SK-N-SH (cell line): Measurements from ENCODE around the gene PARD3B. TPM values are rescaled to one million over a fixed set of nuclear protein-coding genes. Genes with fewer than 3 reads are reported as not detected.

Experiments
- CTCF ChIA-PET: fragments of 300-600, 350-600 bp; formaldehyde crosslinking; extraction: SDS; loops from one replicate; lab custom pipeline; 2021; lab: Yijun Ruan, JAX
- POLR2A ChIA-PET: fragments of 350-600 bp; sonication (Branson Sonifier 250); formaldehyde crosslinking; extraction: SDS; loops from one replicate; lab custom pipeline; 2020; ENCODE audit warnings: antibody characterized with exemption, inconsistent platforms; lab: Yijun Ruan, JAX
- DNase-seq: peaks from one replicate; pipeline ENCODE4 v3.0.0; 2012
- H2AFZ ChIP-seq: fragments of 200-600 bp; sonication (generic); 2 replicates; pipeline ENCODE4 v1.8.1; 2016; ENCODE audit warnings: antibody characterized with exemption, mild to moderate bottlenecking, low read depth
- H3F3A ChIP-seq: fragments of 200-600 bp; sonication (generic); replicated peaks from 2 replicates; pipeline ENCODE3; 2016; ENCODE audit warnings: antibody characterized with exemption, mild to moderate bottlenecking; ENCODE audit not compliant: insufficient read depth
- H3K27ac ChIP-seq, 2 experiments: fragments of 200-500 bp in 1 of 2; fragments of 200-600 bp in 1 of 2; sonication (Bioruptor generic) in 1 of 2; sonication (generic), shearing (Covaris generic) in 1 of 2; 2 replicates each; pipeline versions ENCODE4 v1.5.1 to v1.6.1; 2014 to 2016; ENCODE audit warnings: low read depth in 2 of 2, inconsistent platforms in 1 of 2, low read length in 1 of 2, mild to moderate bottlenecking in 1 of 2, mixed read lengths in 1 of 2
- H3K27me3 ChIP-seq: fragments of 200-600 bp; sonication (generic), shearing (Covaris generic); 2 replicates; pipeline ENCODE4 v1.6.1; 2016; ENCODE audit warnings: mixed run types; ENCODE audit not compliant: insufficient read depth
- H3K36me3 ChIP-seq, 2 experiments: fragments of 200-500 bp in 1 of 2; fragments of 200-600 bp in 1 of 2; sonication (Bioruptor generic) in 1 of 2; sonication (generic) in 1 of 2; replicated peaks in 1 of 2; 2 replicates each; pipeline versions ENCODE3 to v1.5.1; 2014 to 2016; ENCODE audit warnings: low read length in 1 of 2, mild to moderate bottlenecking in 1 of 2; ENCODE audit not compliant: insufficient read depth in 2 of 2, control insufficient read depth in 1 of 2
- H3K4me1 ChIP-seq, 2 experiments: fragments of 200-500 bp in 1 of 2; fragments of 200-600 bp in 1 of 2; sonication (Bioruptor generic) in 1 of 2; sonication (generic), shearing (Covaris generic) in 1 of 2; 2 replicates each; pipeline versions ENCODE4 v1.5.1 to v1.6.1; 2014 to 2016; ENCODE audit warnings: low read depth in 1 of 2, low read length in 1 of 2, mixed run types in 1 of 2; ENCODE audit not compliant: insufficient read depth in 2 of 2, control insufficient read depth in 1 of 2
- H3K4me2 ChIP-seq: fragments of 200-600 bp; sonication (generic), shearing (Covaris generic); 2 replicates; pipeline ENCODE4 v1.6.1; 2017; ENCODE audit warnings: mixed run types
- H3K4me3 ChIP-seq, 2 experiments: fragments of 200-500 bp in 1 of 2; fragments of 200-600 bp in 1 of 2; sonication (Bioruptor generic) in 1 of 2; sonication (generic), shearing (Covaris generic) in 1 of 2; 2 replicates each; pipeline versions ENCODE4 v1.5.1 to v1.8.1; 2014 to 2016; ENCODE audit warnings: low read depth in 2 of 2, inconsistent platforms in 1 of 2, low read length in 1 of 2, mild to moderate bottlenecking in 1 of 2, mixed read lengths in 1 of 2, moderate library complexity in 1 of 2
- H3K79me2 ChIP-seq: fragments of 200-600 bp; sonication (generic); 2 replicates; pipeline ENCODE4 v1.8.1; 2017; ENCODE audit warnings: mild to moderate bottlenecking; ENCODE audit not compliant: insufficient read depth
- H3K9ac ChIP-seq: fragments of 200-600 bp; sonication (generic); 2 replicates; pipeline ENCODE4 v1.6.1; 2017; ENCODE audit warnings: mixed run types
- H3K9me2 ChIP-seq: fragments of 200-600 bp; sonication (generic); 2 replicates; pipeline ENCODE4 v1.6.1; 2017; ENCODE audit warnings: mixed run types
- H3K9me3 ChIP-seq: fragments of 200-600 bp; sonication (generic); 2 replicates; pipeline ENCODE4 v1.6.1; 2017; ENCODE audit warnings: mixed run types, mild to moderate bottlenecking, moderate library complexity
- H4K20me1 ChIP-seq: fragments of 200-600 bp; sonication (generic); 2 replicates; pipeline ENCODE4 v1.6.1; 2017; ENCODE audit warnings: mild to moderate bottlenecking, mixed run types; ENCODE audit not compliant: insufficient read depth
- EZH2phosphoT487 ChIP-seq: fragments of 200-600 bp; sonication (generic); IDR thresholded peaks from 2 replicates; pipeline ENCODE4 v1.6.1; 2017; ENCODE audit warnings: low read depth, mixed run types, mild to moderate bottlenecking, antibody characterized with exemption, moderate library complexity, borderline replicate concordance
- FOXJ3 ChIP-seq: sonication (generic); formaldehyde crosslinking; IDR thresholded peaks from 2 replicates; pipeline ENCODE4 v1.5.1; 2020; ENCODE audit warnings: mild to moderate bottlenecking, missing genetic modification reagents
- GABPA ChIP-seq: IDR thresholded peaks from 2 replicates; pipeline ENCODE4 v1.4.0; 2012; ENCODE audit warnings: low read depth, mild to moderate bottlenecking
- GATA2 ChIP-seq: sonication (generic); formaldehyde crosslinking; IDR thresholded peaks from 2 replicates; pipeline ENCODE4 v1.5.0; 2020; ENCODE audit warnings: mild to moderate bottlenecking, missing genetic modification reagents
- MEF2A ChIP-seq: IDR thresholded peaks from 2 replicates; pipeline ENCODE4 v1.4.0; 2012; ENCODE audit warnings: low read depth, borderline replicate concordance
- MXI1 ChIP-seq: IDR thresholded peaks from 2 replicates; pipeline ENCODE4 v1.6.1; 2012; ENCODE audit warnings: mild to moderate bottlenecking, low read depth, low read length, improper control_type of control experiment
- NRF1 ChIP-seq: IDR thresholded peaks from 2 replicates; pipeline ENCODE4 v1.6.1; 2012; ENCODE audit warnings: low read depth, mild to moderate bottlenecking, low read length
- RAD21 ChIP-seq: IDR thresholded peaks from 2 replicates; pipeline ENCODE4 v1.6.1; 2012; ENCODE audit warnings: mild to moderate bottlenecking, low read length
- RFX5 ChIP-seq: IDR thresholded peaks from 2 replicates; pipeline ENCODE4 v1.6.1; 2012; ENCODE audit warnings: mild to moderate bottlenecking, improper control_type of control experiment, low read length
- RXRA ChIP-seq: IDR thresholded peaks from 2 replicates; pipeline ENCODE4 v1.4.0; 2012; ENCODE audit warnings: low read depth, mild to moderate bottlenecking, borderline replicate concordance
- SIN3A ChIP-seq: IDR thresholded peaks from 2 replicates; pipeline ENCODE4 v1.6.1; 2012; ENCODE audit warnings: low read depth, mild to moderate bottlenecking, low read length, moderate library complexity, borderline replicate concordance
- TAF1 ChIP-seq: IDR thresholded peaks from 2 replicates; pipeline ENCODE4 v1.6.1; 2012; ENCODE audit warnings: low read depth, mild to moderate bottlenecking, low read length, moderate library complexity, borderline replicate concordance
- TCF12 ChIP-seq: IDR thresholded peaks from 2 replicates; pipeline ENCODE4 v1.4.0; 2012
- WGBS: methylation state at CpG from one replicate; pipeline ENCODE4 v1.1.6; 2017; ENCODE audit warnings: low lambda C conversion rate; 5-methylcytosine and 5-hydroxymethylcytosine counted together
- polyA plus RNA-seq, 3 experiments: library from polyadenylated mRNA; depleted of rRNA; stranded (reverse); fragments of >200 nt; gene quantifications; 2 replicates each; pipeline ENCODE4 v1.2.3, GENCODE V29; 2012
- TF ChIP-seq, protein P1 (sequence below): IDR thresholded peaks from 2 replicates; pipeline ENCODE4 v1.4.0; 2012; ENCODE audit warnings: low read depth
- TF ChIP-seq, protein P2 (sequence below): IDR thresholded peaks from 2 replicates; pipeline ENCODE4; 2012
- TF ChIP-seq, protein P3 (sequence below): IDR thresholded peaks from 2 replicates; pipeline ENCODE4 v1.4.0; 2012; ENCODE audit warnings: low read depth, borderline replicate concordance
- TF ChIP-seq, protein P4 (sequence below): fragments of 150-350 bp; IDR thresholded peaks from 2 replicates; pipeline ENCODE4 v1.6.1; 2016; ENCODE audit warnings: mild to moderate bottlenecking, low read depth, low read length

PARD3B gene
- polyA plus RNA-seq, 1 of the 3 experiments (the other 2 are of a cell fraction): 0.87 TPM

DNA sequence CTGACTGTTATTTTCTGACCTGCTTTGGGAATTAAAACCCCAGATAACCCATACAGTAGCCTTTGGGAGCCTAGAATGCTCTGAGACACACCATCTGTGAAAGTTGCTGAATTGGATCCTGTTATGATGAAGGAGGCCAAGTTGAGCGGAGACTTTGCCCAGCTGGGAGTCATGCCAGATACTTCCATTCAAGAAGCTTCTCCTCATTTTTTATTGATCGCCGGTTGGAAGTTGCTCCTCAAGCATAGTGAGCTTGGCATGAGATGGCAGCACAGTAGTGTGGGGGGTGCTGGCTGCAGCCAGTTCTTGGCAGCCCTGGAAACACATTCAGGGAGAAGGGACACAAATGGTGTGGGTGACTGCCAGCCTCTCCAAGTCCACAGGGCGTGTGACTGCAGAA is 866.3 kb downstream of the PARD3B start:
- H3K79me2 ChIP-seq: no peaks in the 10 kb centered on the region
- POLR2A ChIA-PET: no interaction called here
- peaks cover 12 to 23% of the 10 kb centered on the region in 2 experiments; a peak in 3 of 4 replicates for H3K4me1 ChIP-seq
- no peaks in the 10 kb centered on the region for H3K36me3 ChIP-seq
- TF ChIP-seq MXI1 (no peak), EZH2phosphoT487 (no peak), FOXJ3 (CRISPR knock-in tag) (no peak), NRF1 (no peak), RAD21 (no peak), GATA2 (CRISPR knock-in tag) (no peak), RFX5 (no peak), TAF1 (no peak), MEF2A (no peak)
- TF ChIP-seq, protein P1, sequence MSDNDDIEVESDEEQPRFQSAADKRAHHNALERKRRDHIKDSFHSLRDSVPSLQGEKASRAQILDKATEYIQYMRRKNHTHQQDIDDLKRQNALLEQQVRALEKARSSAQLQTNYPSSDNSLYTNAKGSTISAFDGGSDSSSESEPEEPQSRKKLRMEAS: no peak
- TF ChIP-seq, protein P2, sequence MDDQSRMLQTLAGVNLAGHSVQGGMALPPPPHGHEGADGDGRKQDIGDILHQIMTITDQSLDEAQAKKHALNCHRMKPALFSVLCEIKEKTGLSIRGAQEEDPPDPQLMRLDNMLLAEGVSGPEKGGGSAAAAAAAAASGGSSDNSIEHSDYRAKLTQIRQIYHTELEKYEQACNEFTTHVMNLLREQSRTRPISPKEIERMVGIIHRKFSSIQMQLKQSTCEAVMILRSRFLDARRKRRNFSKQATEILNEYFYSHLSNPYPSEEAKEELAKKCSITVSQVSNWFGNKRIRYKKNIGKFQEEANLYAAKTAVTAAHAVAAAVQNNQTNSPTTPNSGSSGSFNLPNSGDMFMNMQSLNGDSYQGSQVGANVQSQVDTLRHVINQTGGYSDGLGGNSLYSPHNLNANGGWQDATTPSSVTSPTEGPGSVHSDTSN: no peak
- TF ChIP-seq, protein P3, sequence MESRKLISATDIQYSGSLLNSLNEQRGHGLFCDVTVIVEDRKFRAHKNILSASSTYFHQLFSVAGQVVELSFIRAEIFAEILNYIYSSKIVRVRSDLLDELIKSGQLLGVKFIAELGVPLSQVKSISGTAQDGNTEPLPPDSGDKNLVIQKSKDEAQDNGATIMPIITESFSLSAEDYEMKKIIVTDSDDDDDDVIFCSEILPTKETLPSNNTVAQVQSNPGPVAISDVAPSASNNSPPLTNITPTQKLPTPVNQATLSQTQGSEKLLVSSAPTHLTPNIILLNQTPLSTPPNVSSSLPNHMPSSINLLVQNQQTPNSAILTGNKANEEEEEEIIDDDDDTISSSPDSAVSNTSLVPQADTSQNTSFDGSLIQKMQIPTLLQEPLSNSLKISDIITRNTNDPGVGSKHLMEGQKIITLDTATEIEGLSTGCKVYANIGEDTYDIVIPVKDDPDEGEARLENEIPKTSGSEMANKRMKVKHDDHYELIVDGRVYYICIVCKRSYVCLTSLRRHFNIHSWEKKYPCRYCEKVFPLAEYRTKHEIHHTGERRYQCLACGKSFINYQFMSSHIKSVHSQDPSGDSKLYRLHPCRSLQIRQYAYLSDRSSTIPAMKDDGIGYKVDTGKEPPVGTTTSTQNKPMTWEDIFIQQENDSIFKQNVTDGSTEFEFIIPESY: no peak
- TF ChIP-seq, protein P4, sequence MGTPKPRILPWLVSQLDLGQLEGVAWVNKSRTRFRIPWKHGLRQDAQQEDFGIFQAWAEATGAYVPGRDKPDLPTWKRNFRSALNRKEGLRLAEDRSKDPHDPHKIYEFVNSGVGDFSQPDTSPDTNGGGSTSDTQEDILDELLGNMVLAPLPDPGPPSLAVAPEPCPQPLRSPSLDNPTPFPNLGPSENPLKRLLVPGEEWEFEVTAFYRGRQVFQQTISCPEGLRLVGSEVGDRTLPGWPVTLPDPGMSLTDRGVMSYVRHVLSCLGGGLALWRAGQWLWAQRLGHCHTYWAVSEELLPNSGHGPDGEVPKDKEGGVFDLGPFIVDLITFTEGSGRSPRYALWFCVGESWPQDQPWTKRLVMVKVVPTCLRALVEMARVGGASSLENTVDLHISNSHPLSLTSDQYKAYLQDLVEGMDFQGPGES: no peak
- TF ChIP-seq, all 33 proteins: peak for 0
- no peak overlapping the region for H3K27ac ChIP-seq
- CTCF ChIA-PET: no interaction called here
- no peak overlapping the region for H2AFZ ChIP-seq
- H3F3A ChIP-seq: peaks cover 24% of the 10 kb centered on the region
- H3K9me2 ChIP-seq: no peaks in the 10 kb centered on the region
- H4K20me1 ChIP-seq: no peaks in the 10 kb centered on the region
- H3K4me2 ChIP-seq: no peak overlapping the region
- 95% methylated on average over 4 of the region's 4 CpGs for WGBS
- no peak overlapping the region for H3K9ac ChIP-seq
- no peaks in the 10 kb centered on the region for H3K9me3 ChIP-seq
- H3K4me3 ChIP-seq: no peak overlapping the region
- H3K27me3 ChIP-seq: no peaks in the 10 kb centered on the region
- DNase-seq: no peak

DNA sequence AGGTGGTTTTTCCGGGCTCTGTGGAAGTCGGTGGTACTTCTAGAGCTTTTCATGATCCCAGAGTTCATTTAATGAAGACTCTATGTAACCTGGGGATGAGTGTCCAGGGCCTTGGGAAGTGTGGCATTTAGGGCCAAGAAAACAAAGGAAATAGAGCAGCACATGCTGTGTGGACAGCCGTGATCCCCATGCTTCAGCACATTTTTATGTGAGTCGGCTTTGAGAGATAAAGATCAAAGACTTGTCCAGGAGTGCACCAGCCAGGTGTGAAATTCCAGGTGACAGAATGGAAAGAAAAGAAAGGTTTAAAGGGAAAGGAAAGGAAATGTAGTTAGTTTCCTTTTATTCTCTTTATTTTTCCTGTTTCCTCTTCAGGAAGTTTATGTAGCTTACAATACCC is 879.1 kb downstream of the PARD3B start:
- Histone ChIP-seq H3K9me3 (no peaks in the 10 kb centered on the region), H3K9ac (no peak overlapping the region), H3K9me2 (no peaks in the 10 kb centered on the region), H3K27me3 (no peaks in the 10 kb centered on the region), H2AFZ (no peak overlapping the region), H3K4me1 (no peaks in the 10 kb centered on the region), H3F3A (peaks cover 3% of the 10 kb centered on the region), H3K4me2 (no peak overlapping the region), H3K27ac (no peak overlapping the region), H3K36me3 (no peaks in the 10 kb centered on the region), H3K79me2 (no peaks in the 10 kb centered on the region), H3K4me3 (no peak overlapping the region)
- POLR2A ChIA-PET: no interaction called here
- CTCF ChIA-PET: no interaction called here
- no peak for TF ChIP-seq SIN3A
- no peak for TF ChIP-seq NRF1
- no peak for TF ChIP-seq TCF12
- TF ChIP-seq RXRA: no peak
- TF ChIP-seq TAF1: no peak
- TF ChIP-seq MXI1: no peak
- no peak for TF ChIP-seq GABPA
- TF ChIP-seq GATA2 (CRISPR knock-in tag): no peak
- TF ChIP-seq, all 33 proteins: peak for 0
- WGBS: 88% methylated on average over 4 of the region's 4 CpGs
- DNase-seq: no peak
- H4K20me1 ChIP-seq: no peaks in the 10 kb centered on the region
